GM12892 (cell line): ENCODE results near the gene ALPP.

Source experiments
- POLR2A ChIP-seq: IDR thresholded peaks from 2 replicates; pipeline ENCODE4 v1.6.1; 2011; ENCODE audit warnings: low read depth, low read length, control low read depth
- POLR2AphosphoS5 ChIP-seq: IDR thresholded peaks from 2 replicates; pipeline ENCODE4 v1.6.1; 2011; ENCODE audit warnings: low read depth, low read length, control low read depth

DNA sequence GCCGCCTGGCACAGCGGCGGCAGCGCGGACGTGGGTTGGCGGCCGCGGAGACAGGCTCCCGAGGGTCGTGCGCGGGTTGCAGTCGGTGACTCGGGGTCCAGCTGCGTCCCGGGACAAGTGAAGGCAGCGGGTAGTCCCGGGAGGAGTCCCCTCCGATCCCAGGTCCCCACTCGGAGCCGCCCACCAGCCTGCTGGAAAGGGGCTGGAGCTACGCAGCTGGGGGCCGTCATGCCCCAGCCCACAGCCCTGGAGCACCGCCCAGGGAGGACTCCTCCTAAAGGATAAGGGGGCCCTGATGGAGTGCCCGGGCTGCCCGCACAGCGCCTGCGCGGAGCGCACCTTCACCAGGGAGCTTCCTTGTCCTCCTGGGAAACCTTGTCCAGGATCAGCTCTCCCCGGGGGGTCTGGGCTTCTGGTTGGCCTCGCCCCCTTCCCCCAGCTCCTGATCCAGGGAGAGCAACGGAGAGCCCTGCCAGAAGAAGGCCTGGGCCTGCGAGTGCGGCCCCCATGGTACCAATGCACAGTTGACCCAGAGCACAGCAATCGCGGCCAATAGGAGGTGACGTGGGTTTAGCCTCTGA is 25.9 kb upstream of the ALPP start:
- TF ChIP-seq POLR2AphosphoS5 (no peak), POLR2A (no peak)
